HG03097 (cell line): ENCODE measurements around the gene EIPR1.

Experiments
- ATAC-seq: cut with Tn5 transposase; IDR thresholded peaks from one replicate; pipeline ENCODE4 v1.9.1; 2021; ENCODE audit not compliant: unreplicated experiment, low FRiP score

EIPR1 gene

GRCh38 chr2:3168230-3168891 lies 209.3 kb downstream of the EIPR1 start:
- ATAC-seq: no peak

GRCh38 chr2:3163401-3163800 lies 214.2 kb downstream of the EIPR1 start:
- ATAC-seq: no peak

- ATAC-seq: no peak
Observed at GRCh38 chr2:3162442-3163077, 215.1 kb downstream of the EIPR1 start.

GRCh38 chr2:3160751-3161330 lies 216.8 kb downstream of the EIPR1 start:
- ATAC-seq: no peak

GRCh38 chr2:3159782-3160545 lies 217.7 kb downstream of the EIPR1 start:
- ATAC-seq: no peak

GRCh38 chr2:3154700-3155099 lies 222.9 kb downstream of the EIPR1 start:
- ATAC-seq: no peak

- no peak for ATAC-seq
Observed at GRCh38 chr2:3154146-3154545, 223.5 kb downstream of the EIPR1 start.

- ATAC-seq: peak; percentile 68
Observed at GRCh38 chr2:3151153-3151918, 226.3 kb downstream of the EIPR1 start.

- no peak for ATAC-seq
Observed at GRCh38 chr2:3149441-3150217, 228.0 kb downstream of the EIPR1 start.

- ATAC-seq: no peak
Observed at GRCh38 chr2:3148716-3149115, 228.9 kb downstream of the EIPR1 start.

- no peak for ATAC-seq
Observed at GRCh38 chr2:3147651-3148530, 229.7 kb downstream of the EIPR1 start.

- ATAC-seq: no peak
Observed at GRCh38 chr2:3146772-3147650, 230.6 kb downstream of the EIPR1 start.

- no peak for ATAC-seq
Observed at GRCh38 chr2:3146175-3146574, 231.4 kb downstream of the EIPR1 start.

GRCh38 chr2:3145471-3146021 lies 232.1 kb downstream of the EIPR1 start:
- no peak for ATAC-seq

- no peak for ATAC-seq
Observed at GRCh38 chr2:3144856-3145255, 232.8 kb downstream of the EIPR1 start.

GRCh38 chr2:3143602-3144001 lies 234.0 kb downstream of the EIPR1 start:
- ATAC-seq: no peak

- no peak for ATAC-seq
Observed at GRCh38 chr2:3142961-3143571, 234.6 kb downstream of the EIPR1 start.
